ENCODE results near the gene THOC7.

GRCh38 chr3:63875510-63875909, 11.9 kb upstream of the THOC7 start:
- no peak for TF ChIP-seq CTCF (conservative IDR thresholded peaks at IDR 0.05; ENCODE audit: low read length)
- TF ChIP-seq EZH2phosphoT487 (IDR thresholded peaks at IDR 0.05; ENCODE audit: borderline replicate concordance) = no peak

Measured in Loucy (cell line).